GM23248 (cell line): ENCODE data around the gene ZCCHC17. TPM values are rescaled to one million over a fixed set of nuclear protein-coding genes. Genes with fewer than 3 reads are reported as not detected.

ENCODE experiments used
- DNase-seq: peaks from one replicate; pipeline ENCODE4 v3.0.0-alpha.2; 2015
- H2AFZ ChIP-seq: fragments of 200-600 bp; sonication (generic); 2 replicates; pipeline ENCODE4 v1.6.1; 2016; ENCODE audit warnings: antibody characterized with exemption
- H3F3A ChIP-seq: fragments of 200-600 bp; sonication (generic); 2 replicates; pipeline ENCODE4 v1.6.1; 2016; ENCODE audit warnings: mild to moderate bottlenecking, antibody characterized with exemption, mixed run types; ENCODE audit not compliant: insufficient read depth
- H3K27ac ChIP-seq: fragments of 200-600 bp; sonication (generic); 2 replicates; pipeline ENCODE4 v1.5.1; 2016; ENCODE audit warnings: mild to moderate bottlenecking
- H3K27me3 ChIP-seq: fragments of 200-600 bp; sonication (generic); replicated peaks from 2 replicates; pipeline ENCODE4 v1.6.1; 2016; ENCODE audit warnings: mild to moderate bottlenecking; ENCODE audit not compliant: insufficient read depth
- H3K36me3 ChIP-seq: fragments of 200-600 bp; sonication (generic); 2 replicates; pipeline ENCODE4 v1.6.1; 2016; ENCODE audit warnings: low read depth, mild to moderate bottlenecking
- H3K4me1 ChIP-seq: fragments of 200-600 bp; sonication (generic); 2 replicates; pipeline ENCODE4 v1.6.1; 2016; ENCODE audit warnings: mild to moderate bottlenecking; ENCODE audit not compliant: insufficient read depth
- H3K4me2 ChIP-seq: fragments of 200-600 bp; sonication (generic); one replicate; pipeline ENCODE4 v1.6.1; 2016; ENCODE audit warnings: mild to moderate bottlenecking; ENCODE audit not compliant: unreplicated experiment
- H3K4me3 ChIP-seq: fragments of 200-600 bp; sonication (generic); 2 replicates; pipeline ENCODE4 v1.5.1; 2016; ENCODE audit warnings: mild to moderate bottlenecking
- H3K79me2 ChIP-seq: fragments of 200-600 bp; sonication (generic); 2 replicates; pipeline ENCODE4 v1.6.1; 2016; ENCODE audit warnings: mild to moderate bottlenecking; ENCODE audit not compliant: insufficient read depth
- H3K9ac ChIP-seq: fragments of 200-600 bp; sonication (generic); 2 replicates; pipeline ENCODE4 v1.6.1; 2016; ENCODE audit warnings: mild to moderate bottlenecking
- H3K9me2 ChIP-seq: fragments of 200-600 bp; sonication (generic); 2 replicates; pipeline ENCODE4 v1.6.1; 2016; ENCODE audit warnings: mixed run types, mild to moderate bottlenecking, moderate library complexity; ENCODE audit not compliant: insufficient read depth
- H3K9me3 ChIP-seq: fragments of 200-600 bp; sonication (generic); one replicate; pipeline ENCODE4 v1.6.1; 2017; ENCODE audit warnings: low read depth
- H4K20me1 ChIP-seq: fragments of 200-600 bp; sonication (generic); 2 replicates; pipeline ENCODE4 v1.6.0; 2016; ENCODE audit not compliant: insufficient read depth
- EZH2 ChIP-seq: fragments of 200-600 bp; sonication (generic); IDR thresholded peaks from 2 replicates; pipeline ENCODE4 v1.6.1; 2018; ENCODE audit warnings: antibody characterized with exemption, mild to moderate bottlenecking; ENCODE audit not compliant: insufficient read depth, poor library complexity, severe bottlenecking
- EZH2phosphoT487 ChIP-seq: fragments of 200-600 bp; sonication (generic); IDR thresholded peaks from 2 replicates; pipeline ENCODE4 v1.6.1; 2018; ENCODE audit warnings: antibody characterized with exemption, moderate library complexity, mild to moderate bottlenecking, low read depth; ENCODE audit not compliant: insufficient read depth
- WGBS, 2 experiments: methylation state at CpG; one replicate each; pipeline ENCODE4 v1.1.6; 2015 to 2017; ENCODE audit warnings: low lambda C conversion rate in 2 of 2, low coverage in 1 of 2; ENCODE audit errors: missing lambda C conversion rate in 2 of 2; 5-methylcytosine and 5-hydroxymethylcytosine counted together
- in situ Hi-C: fragments of 300-500 bp; cut with MboI; formaldehyde crosslinking; loops from 2 replicates; pipeline ENCODE4 v1.15.0; 2020
- polyA plus RNA-seq: library from polyadenylated mRNA; unstranded; fragments of >200 nt; fragmentation: Nextera tagmentation; extraction: Ambion mirVana; gene quantifications from 2 replicates; pipeline ENCODE4 v1.2.1, GENCODE V29; 2016
- total RNA-seq: library from RNA; depleted of rRNA; stranded (reverse); fragments of >200 nt; shearing (Covaris generic); gene quantifications from 2 replicates; pipeline ENCODE4 v1.2.3, GENCODE V29; 2014

ZCCHC17 gene
- total and polyA plus RNA-seq, 2 experiments from 2014 or later = 34.8 to 65.6 TPM

DNA sequence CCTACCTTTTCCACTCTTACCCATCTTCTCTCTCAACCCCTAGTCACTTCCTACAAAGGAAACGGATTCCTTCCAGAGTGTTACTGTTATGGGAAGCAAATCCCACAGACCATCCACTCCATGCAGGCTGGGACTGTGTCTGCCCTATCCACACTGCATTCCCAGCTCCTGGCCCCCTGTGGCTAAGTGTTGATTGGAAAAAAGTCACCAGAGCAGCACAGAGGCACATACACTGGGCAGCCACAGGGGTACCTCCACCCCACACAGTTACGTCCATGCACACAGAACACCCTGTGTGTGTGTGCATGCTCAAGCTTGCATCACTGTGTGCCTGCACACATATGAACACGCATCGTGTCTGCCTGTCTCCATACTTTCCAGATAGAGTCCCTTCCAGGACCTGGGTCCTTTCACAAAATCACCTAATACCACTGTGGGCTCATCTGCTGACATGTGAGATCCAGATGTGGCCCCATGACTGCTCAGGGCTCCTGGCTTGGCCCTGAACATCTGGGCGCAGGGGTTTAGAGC lies 112.0 kb downstream of the ZCCHC17 start:
- Histone ChIP-seq H3K4me3 (no peak overlapping the region), H3K9me2 (no peaks in the 10 kb centered on the region), H3K4me1 (peaks cover 20% of the 10 kb centered on the region), H3K9me3 (no peaks in the 10 kb centered on the region), H2AFZ (no peak overlapping the region), H3F3A (peaks cover 4% of the 10 kb centered on the region; the same call in 1 of the 2 replicates), H4K20me1 (no peaks in the 10 kb centered on the region), H3K79me2 (0 out of 2 replicates have a peak, but pooled peaks cover 3% of the 10 kb centered on the region), H3K4me2 (no peak overlapping the region), H3K27me3 (no peaks in the 10 kb centered on the region), H3K27ac (no peak overlapping the region), H3K9ac (no peak overlapping the region), H3K36me3 (no peaks in the 10 kb centered on the region)
- WGBS, 2 experiments = 87 to 91% methylated on average over 5 of the region's 5 CpGs
- in situ Hi-C loops = no loop called here
- DNase-seq = no peak
- no peak for TF ChIP-seq EZH2
- TF ChIP-seq EZH2phosphoT487 = no peak

- Histone ChIP-seq H4K20me1 (no peaks in the 10 kb centered on the region), H3K27me3 (no peaks in the 10 kb centered on the region), H3K9me2 (no peaks in the 10 kb centered on the region), H3F3A (peaks cover 4% of the 10 kb centered on the region; the same call in 1 of the 2 replicates), H3K9me3 (no peaks in the 10 kb centered on the region), H3K4me2 (no peak overlapping the region), H3K36me3 (no peaks in the 10 kb centered on the region), H3K4me1 (peaks cover 25% of the 10 kb centered on the region), H3K4me3 (no peak overlapping the region), H3K9ac (no peak overlapping the region), H3K79me2 (0 out of 2 replicates have a peak, but pooled peaks cover 6% of the 10 kb centered on the region), H3K27ac (peak overlapping the region; percentile 5; the same call in 1 of the 2 replicates), H2AFZ (no peak overlapping the region)
- 61 to 63% methylated on average over 6 of the region's 6 CpGs for WGBS, 2 experiments
- DNase-seq = peak; percentile 48
- TF ChIP-seq EZH2 (no peak), EZH2phosphoT487 (no peak)
- in situ Hi-C loops = no loop called here
Observed at GRCh38 chr1:31409946-31410858, 113.4 kb downstream of the ZCCHC17 start.

- no peaks in the 10 kb centered on the region for H3K27me3 ChIP-seq
- no peak overlapping the region for H3K4me3 ChIP-seq
- no peaks in the 10 kb centered on the region for H3K9me2 ChIP-seq
- H3K27ac ChIP-seq = no peak overlapping the region
- H4K20me1 ChIP-seq = no peaks in the 10 kb centered on the region
- H3K4me2 ChIP-seq = no peak overlapping the region
- peak; percentile 69 for DNase-seq
- H3K4me1 ChIP-seq = peaks cover 25% of the 10 kb centered on the region
- H3K9ac ChIP-seq = no peak overlapping the region
- no peaks in the 10 kb centered on the region for H3K36me3 ChIP-seq
- H3K79me2 ChIP-seq = 0 out of 2 replicates have a peak, but pooled peaks cover 6% of the 10 kb centered on the region
- TF ChIP-seq EZH2phosphoT487 (no peak), EZH2 (no peak)
- in situ Hi-C loops = no loop called here
- H2AFZ ChIP-seq = no peak overlapping the region
- WGBS, 2 experiments = 45 to 50% methylated on average over 4 of the region's 4 CpGs
- H3F3A ChIP-seq = peaks cover 4% of the 10 kb centered on the region; the same call in 1 of the 2 replicates
- no peaks in the 10 kb centered on the region for H3K9me3 ChIP-seq
Observed at GRCh38 chr1:31410871-31411270, 114.0 kb downstream of the ZCCHC17 start.

DNA sequence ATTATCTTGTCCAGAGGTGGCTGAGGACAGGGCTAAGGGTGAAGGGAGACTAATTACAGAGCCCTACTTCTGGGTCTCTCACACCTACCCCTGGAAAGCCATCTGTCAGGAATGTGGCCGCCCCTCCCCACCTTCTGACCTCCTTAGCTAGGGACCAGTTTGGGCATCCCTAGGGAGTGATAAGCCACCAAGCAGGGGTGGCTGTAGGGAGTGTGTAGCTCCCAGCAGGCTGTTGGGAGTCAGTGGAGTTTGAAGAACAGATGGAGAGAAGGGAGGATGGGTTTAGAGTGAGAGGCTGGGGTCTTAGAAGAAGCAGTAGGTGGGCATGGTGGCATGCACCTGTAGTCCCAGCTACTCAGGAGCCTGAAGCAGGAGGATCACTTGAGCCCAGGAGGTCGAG lies 115.4 kb downstream of the ZCCHC17 start:
- no peak for DNase-seq
- Histone ChIP-seq H4K20me1 (no peaks in the 10 kb centered on the region), H3K27ac (no peak overlapping the region), H3K36me3 (no peaks in the 10 kb centered on the region), H3K79me2 (0 out of 2 replicates have a peak, but pooled peaks cover 6% of the 10 kb centered on the region), H3K4me1 (peaks cover 25% of the 10 kb centered on the region), H3K9me2 (no peaks in the 10 kb centered on the region), H3F3A (peaks cover 4% of the 10 kb centered on the region; the same call in 1 of the 2 replicates), H3K27me3 (no peaks in the 10 kb centered on the region), H2AFZ (no peak overlapping the region), H3K9me3 (no peaks in the 10 kb centered on the region), H3K4me2 (no peak overlapping the region), H3K9ac (no peak overlapping the region), H3K4me3 (no peak overlapping the region)
- in situ Hi-C loops = no loop called here
- TF ChIP-seq EZH2 = no peak
- no peak for TF ChIP-seq EZH2phosphoT487
- WGBS, 2 experiments = 59 to 83% methylated on average over 2 of the region's 2 CpGs
